H1 (cell line): ENCODE data around the gene SULF2. TPM values are rescaled to one million over a fixed set of nuclear protein-coding genes. Genes with fewer than 3 reads are reported as not detected.

ENCODE experiments used
- CTCF ChIA-PET: fragments of 300-600 bp; sonication (Branson Sonifier 250); formaldehyde crosslinking; loops from one replicate; lab custom pipeline; 2021; ENCODE audit not compliant: partially characterized antibody; lab: Charles Lee
- POLR2A ChIA-PET: fragments of 300-600 bp; sonication (Branson Sonifier 250); formaldehyde crosslinking; loops from one replicate; lab custom pipeline; 2021; ENCODE audit warnings: inconsistent platforms; ENCODE audit not compliant: partially characterized antibody; lab: Charles Lee
- DNase-seq, 2 experiments: peaks; one replicate each; pipeline versions ENCODE4 v3.0.0 to v3.0.0-alpha.2; 2010 to 2022; ENCODE audit warnings: low spot score in 2 of 2, low read depth in 1 of 2, mixed read lengths in 1 of 2
- FAIRE-seq: peaks from 2 replicates; lab custom pipeline; 2011; peaks lifted over from hg19 to GRCh38; lab: Jason Lieb, UNC
- H2AFZ ChIP-seq: 2 replicates; pipeline ENCODE4 v1.8.1; 2012; ENCODE audit warnings: low read length, inconsistent platforms
- H2AK5ac ChIP-seq: 2 replicates; pipeline ENCODE4 v1.6.1; 2013; ENCODE audit warnings: low read depth, low read length
- H2BK120ac ChIP-seq: replicated peaks from 2 replicates; pipeline ENCODE3; 2013; ENCODE audit warnings: low read depth, low read length, inconsistent platforms
- H2BK12ac ChIP-seq: 2 replicates; pipeline ENCODE4 v1.6.1; 2013; ENCODE audit warnings: low read depth, low read length
- H2BK15ac ChIP-seq: 2 replicates; pipeline ENCODE4 v1.6.1; 2013; ENCODE audit warnings: low read length
- H2BK20ac ChIP-seq: 2 replicates; pipeline ENCODE4 v1.6.1; 2013; ENCODE audit warnings: low read length
- H2BK5ac ChIP-seq: 2 replicates; pipeline ENCODE4 v1.6.1; 2013; ENCODE audit warnings: low read depth, low read length
- H3K14ac ChIP-seq: 2 replicates; pipeline ENCODE4 v1.6.1; 2013; ENCODE audit warnings: inconsistent platforms; ENCODE audit not compliant: insufficient read length
- H3K18ac ChIP-seq: 2 replicates; pipeline ENCODE4 v1.6.1; 2013; ENCODE audit warnings: low read length; ENCODE audit errors: extremely low read depth
- H3K23ac ChIP-seq: 2 replicates; pipeline ENCODE4 v1.6.1; 2013; ENCODE audit warnings: inconsistent platforms; ENCODE audit not compliant: insufficient read length
- H3K23me2 ChIP-seq: 2 replicates; pipeline ENCODE4 v1.6.1; 2013; ENCODE audit warnings: low read depth, low read length
- H3K27ac ChIP-seq: 2 replicates; pipeline ENCODE4 v1.6.1; 2011; ENCODE audit warnings: low read depth, low read length, inconsistent platforms
- H3K27me3 ChIP-seq, 4 experiments: replicated peaks in 1 of 4; 1 replicate in 1 of 4; 2 replicates in 3 of 4; pipeline versions ENCODE4 v1.6.1 to v1.8.1; 2011 to 2013; ENCODE audit warnings: low read length in 3 of 4, mild to moderate bottlenecking in 3 of 4, inconsistent platforms in 2 of 4, mixed read lengths in 2 of 4, moderate library complexity in 1 of 4; ENCODE audit not compliant: control insufficient read depth in 3 of 4, insufficient read depth in 3 of 4; ENCODE audit errors: extremely low read depth in 1 of 4
- H3K36me3 ChIP-seq, 4 experiments: 2 replicates each; pipeline versions ENCODE4 v1.6.1 to v1.8.1; 2011 to 2013; ENCODE audit warnings: mild to moderate bottlenecking in 4 of 4, low read length in 3 of 4, moderate library complexity in 2 of 4, control low read depth in 1 of 4, inconsistent platforms in 1 of 4; ENCODE audit not compliant: insufficient read depth in 4 of 4, control insufficient read depth in 2 of 4
- H3K4ac ChIP-seq: replicated peaks from 2 replicates; pipeline ENCODE3; 2013; ENCODE audit warnings: low read length, low read depth, mixed read lengths, inconsistent platforms; ENCODE audit not compliant: insufficient read length
- H3K4me1 ChIP-seq, 4 experiments: replicated peaks in 1 of 4; 1 replicate in 1 of 4; 2 replicates in 3 of 4; pipeline versions ENCODE4 v1.6.1 to v1.8.1; 2011 to 2013; ENCODE audit warnings: low read length in 3 of 4, inconsistent platforms in 2 of 4, mixed read lengths in 1 of 4; ENCODE audit not compliant: insufficient read depth in 4 of 4, control insufficient read depth in 3 of 4
- H3K4me2 ChIP-seq, 2 experiments: 2 replicates each; pipeline versions ENCODE4 v1.6.1 to v1.8.1; 2011 to 2013; ENCODE audit warnings: low read depth in 2 of 2, low read length in 2 of 2, control low read depth in 1 of 2, inconsistent platforms in 1 of 2, mild to moderate bottlenecking in 1 of 2; ENCODE audit not compliant: insufficient read depth in 1 of 2
- H3K4me3 ChIP-seq, 4 experiments: fragments of 200-600, 300-600 bp in 1 of 4; sonication (generic), shearing (Covaris generic), sonication (Bioruptor Twin) in 1 of 4; 2 replicates each; pipeline versions ENCODE4 v1.5.1 to v1.8.1; 2011 to 2016; ENCODE audit warnings: low read length in 4 of 4, low read depth in 3 of 4, control low read depth in 2 of 4, inconsistent platforms in 2 of 4, mild to moderate bottlenecking in 2 of 4, mixed read lengths in 1 of 4, moderate library complexity in 1 of 4; ENCODE audit not compliant: insufficient read depth in 2 of 4; ENCODE audit errors: extremely low read depth in 1 of 4
- H3K56ac ChIP-seq: replicated peaks from 2 replicates; pipeline ENCODE3; 2013; ENCODE audit warnings: low read depth, mild to moderate bottlenecking, mixed read lengths, low read length, inconsistent platforms; ENCODE audit not compliant: insufficient read length
- H3K79me1 ChIP-seq: 2 replicates; pipeline ENCODE4 v1.6.1; 2013; ENCODE audit warnings: low read depth, low read length, control low read depth
- H3K79me2 ChIP-seq, 2 experiments: 2 replicates each; pipeline versions ENCODE4 v1.6.1 to v1.8.1; 2012 to 2013; ENCODE audit warnings: low read length in 2 of 2, mild to moderate bottlenecking in 2 of 2, inconsistent platforms in 1 of 2; ENCODE audit not compliant: insufficient read depth in 2 of 2, control insufficient read depth in 1 of 2
- H3K9ac ChIP-seq, 4 experiments: replicated peaks in 1 of 4; 1 replicate in 1 of 4; 2 replicates in 3 of 4; pipeline versions ENCODE4 v1.6.1 to v1.8.1; 2011 to 2013; ENCODE audit warnings: low read depth in 3 of 4, low read length in 3 of 4, control low read depth in 2 of 4, mild to moderate bottlenecking in 2 of 4, moderate library complexity in 2 of 4, inconsistent platforms in 1 of 4; ENCODE audit errors: extremely low read depth in 1 of 4
- H3K9me3 ChIP-seq, 2 experiments: 2 replicates each; pipeline versions ENCODE4 v1.6.1 to v1.8.1; 2012 to 2013; ENCODE audit warnings: mild to moderate bottlenecking in 2 of 2, moderate library complexity in 2 of 2, control low read depth in 1 of 2, inconsistent platforms in 1 of 2, low read depth in 1 of 2, low read length in 1 of 2, mixed read lengths in 1 of 2; ENCODE audit not compliant: insufficient read depth in 2 of 2
- H4K20me1 ChIP-seq, 2 experiments: replicated peaks in 1 of 2; 2 replicates each; pipeline versions ENCODE3 to v1.8.1; 2011 to 2013; ENCODE audit warnings: inconsistent platforms in 2 of 2, low read length in 2 of 2, mild to moderate bottlenecking in 1 of 2; ENCODE audit not compliant: insufficient read depth in 2 of 2, control insufficient read depth in 1 of 2
- H4K5ac ChIP-seq: 2 replicates; pipeline ENCODE4 v1.6.1; 2013; ENCODE audit warnings: low read length, low read depth, mixed read lengths, inconsistent platforms; ENCODE audit not compliant: insufficient read length
- H4K8ac ChIP-seq: 2 replicates; pipeline ENCODE4 v1.8.0; 2013; ENCODE audit warnings: mild to moderate bottlenecking, moderate library complexity, low read length, inconsistent platforms; ENCODE audit not compliant: insufficient read depth; ENCODE audit errors: extremely low read depth
- H4K91ac ChIP-seq: replicated peaks from 2 replicates; pipeline ENCODE3; 2013; ENCODE audit warnings: low read length, mixed read lengths, inconsistent platforms; ENCODE audit not compliant: insufficient read length
- CBX8 ChIP-seq: fragments of 300-800, 300-1000 bp; sonication (generic); IDR thresholded peaks from 2 replicates; pipeline ENCODE4 v1.7.1; 2016; ENCODE audit warnings: low read depth, low read length, borderline replicate concordance
- CEBPB ChIP-seq: IDR thresholded peaks from 2 replicates; pipeline ENCODE4 v1.6.1; 2012; ENCODE audit warnings: low read depth, low read length
- EZH2 ChIP-seq: fragments of 200-600 bp; sonication (generic); IDR thresholded peaks from 2 replicates; pipeline ENCODE4 v1.7.1; 2012; ENCODE audit warnings: low read depth, mild to moderate bottlenecking, moderate library complexity, low read length, inconsistent platforms; ENCODE audit not compliant: severe bottlenecking
- TAF7 ChIP-seq: optimal IDR thresholded peaks from 2 replicates; pipeline ENCODE3; 2011; ENCODE audit warnings: low read depth, mild to moderate bottlenecking, inconsistent platforms, low read length, moderate library complexity, borderline replicate concordance
- WGBS, 2 experiments: shearing (Covaris generic) in 1 of 2; methylation state at CpG; one replicate each; pipeline versions ENCODE4 v1.1.6 to v1.1.7; 2013 to 2015; ENCODE audit warnings: low lambda C conversion rate in 2 of 2, mixed read lengths in 2 of 2, inconsistent platforms in 1 of 2, low coverage in 1 of 2, missing lambda C conversion rate in 1 of 2; ENCODE audit not compliant: insufficient replicate concordance in 2 of 2, insufficient coverage in 1 of 2, insufficient read length in 1 of 2; ENCODE audit errors: extremely low coverage in 1 of 2, missing lambda C conversion rate in 1 of 2; 5-methylcytosine and 5-hydroxymethylcytosine counted together
- polyA plus RNA-seq, 7 experiments: library from polyadenylated mRNA; depleted of rRNA in 3 of 7; stranded (reverse) in 5 of 7; unstranded in 2 of 7; fragments of >200 nt in 5 of 7; fragments of 200-250 nt in 2 of 7; gene quantifications; 1 replicate in 5 of 7; 2 replicates in 1 of 7; 4 replicates in 1 of 7; pipeline versions ENCODE4 v1.2.1 to v1.2.3, GENCODE V29; 2011 to 2013; ENCODE audit warnings: missing spikeins in 2 of 7, mixed read lengths in 2 of 7
- total RNA-seq: library from RNA; stranded (reverse); fragmentation: NEBNext Ultra II Directional; extraction: Animal tissue kit (Norgen Biotek cat#: 25700); gene quantifications from 2 replicates; pipeline ENCODE4 v1.2.1, GENCODE V29; 2021

The SULF2 gene
- total and polyA plus RNA-seq, 2 of the 8 experiments (the other 6 are each of a cell fraction or from before 2014, with no cell fraction given): 15.7 to 28.2 TPM

- Histone ChIP-seq H3K27me3 (no peaks in the 10 kb centered on the region), H3K79me1 (no peaks in the 10 kb centered on the region), H2BK5ac (no peak overlapping the region), H3K23me2 (no peaks in the 10 kb centered on the region), H2AFZ (no peak overlapping the region), H3K14ac (no peak overlapping the region), H3K56ac (no peak overlapping the region), H3K4me3 (no peak overlapping the region), H4K20me1 (no peaks in the 10 kb centered on the region), H3K4me1 (no peaks in the 10 kb centered on the region), H3K4me2 (no peak overlapping the region), H3K36me3 (no peaks in the 10 kb centered on the region), H4K5ac (no peak overlapping the region), H2BK15ac (no peak overlapping the region), H4K91ac (no peak overlapping the region), H4K8ac (no peak overlapping the region), H2BK20ac (no peak overlapping the region), H3K9ac (no peak overlapping the region), H3K27ac (no peak overlapping the region), H3K79me2 (no peaks in the 10 kb centered on the region), H3K18ac (no peak overlapping the region), H3K4ac (no peak overlapping the region), H3K9me3 (no peaks in the 10 kb centered on the region), H2BK12ac (no peak overlapping the region), H2AK5ac (no peak overlapping the region), H3K23ac (no peak overlapping the region), H2BK120ac (no peak overlapping the region)
- no peak for TF ChIP-seq CBX8
- TF ChIP-seq TAF7: no peak
- TF ChIP-seq CEBPB: no peak
- no peak for TF ChIP-seq EZH2
- POLR2A ChIA-PET: no interaction called here
- DNase-seq: no peak
- no peak for FAIRE-seq
- CTCF ChIA-PET: interaction anchor here (0.7 to 3.2 kb wide), 5 partner anchors 9 to 99 kb away, joined by 3 to 14 read pairs (median 4); no protein-coding TSS in a partner anchor
- 98% methylated on average over 4 of the region's 4 CpGs; no CpG with 5 or more reads in 1 of the 2 experiments for WGBS, 2 experiments
Observed at GRCh38 chr20:47776639-47777038, 8.6 kb downstream of the SULF2 start.
